Tibial artery (tissue), 4 donors: ENCODE measurements around the gene NHLH1.

Experiments
- DNase-seq, 2 donors: peaks; one replicate each; pipeline ENCODE4 v3.0.0-alpha.2; 2019
- H3K27ac ChIP-seq, 2 donors: fragments of 200-600 bp; sonication (generic) in 1 of 2; 1 replicate in 1 of 2; 2 replicates in 1 of 2; pipeline ENCODE4 v1.5.1; 2018 to 2019; ENCODE audit warnings: mild to moderate bottlenecking in 1 of 2
- H3K27me3 ChIP-seq, 2 donors: fragments of 200-600 bp; sonication (generic) in 1 of 2; one replicate each; pipeline versions ENCODE4 v1.5.1 to v1.6.0; 2016 to 2019
- H3K36me3 ChIP-seq, 3 donors: fragments of 200-600 bp; sonication (generic) in 2 of 3; one replicate each; pipeline ENCODE4 v1.5.1; 2016 to 2019; ENCODE audit warnings: mild to moderate bottlenecking in 2 of 3
- H3K4me1 ChIP-seq, 4 donors: fragments of 200-600 bp; sonication (generic) in 2 of 4; 1 replicate in 3 of 4; 2 replicates in 1 of 4; pipeline ENCODE4 v1.5.1; 2016 to 2019
- H3K4me3 ChIP-seq, 2 donors: fragments of 200-600 bp; sonication (generic) in 1 of 2; 1 replicate in 1 of 2; 2 replicates in 1 of 2; pipeline ENCODE4 v1.5.1; 2018 to 2019; ENCODE audit warnings: mild to moderate bottlenecking in 2 of 2
- H3K9me3 ChIP-seq, 3 donors: fragments of 200-600 bp; sonication (generic) in 1 of 3; one replicate each; pipeline ENCODE4 v1.5.1; 2016 to 2019
- CTCF ChIP-seq, 2 experiments: fragments of 200-600 bp in 1 of 2; fragments of 450-650 bp in 1 of 2; IDR thresholded peaks; one replicate each; pipeline ENCODE4 v1.5.1; 2017 to 2019; ENCODE audit warnings: antibody characterized with exemption in 2 of 2, mild to moderate bottlenecking in 1 of 2, moderate library complexity in 1 of 2
- intact Hi-C: fragments of 100-400 bp; cut with DNase I; formaldehyde crosslinking; loops from one replicate; pipeline ENCODE4 v1.15.0; 2023; ENCODE audit warnings: low total_unique reads

Gene NHLH1

GRCh38 chr1:160342953-160343869 lies 23.7 kb upstream of the NHLH1 start, which contains the start of the genes COPA and NCSTN:
Gene COPA, minus strand, starts transcription at chr1:160343250. Its CDS starts 80 bp downstream, at chr1:160343170.
Gene NCSTN, plus strand, starts transcription at chr1:160343383. Its CDS starts 14 bp downstream, at chr1:160343397.
- Histone ChIP-seq H3K4me3 (peak within 1 kb of the TSS; percentile 75 to 77), H3K4me1 (peaks cover 0 to 33% (median 23%) of the 10 kb centered on the region in 4 donors), H3K27me3 (no peaks in the 10 kb centered on the region), H3K9me3 (no peaks in the 10 kb centered on the region), H3K36me3 (peaks cover 16 to 36% (median 17%) of the 10 kb centered on the region in 3 donors), H3K27ac (peak within 1 kb of the TSS; percentile 94 to 95)
- no peak for TF ChIP-seq CTCF (IDR thresholded peaks at IDR 0.05)
- intact Hi-C loops, result no loop called here
- peak; percentile 94 to 95 for DNase-seq

- no peak for TF ChIP-seq CTCF (IDR thresholded peaks at IDR 0.05)
- DNase-seq, result no peak
- Histone ChIP-seq H3K36me3 (peaks cover 9 to 36% (median 15%) of the 10 kb centered on the region in 3 donors), H3K27me3 (no peaks in the 10 kb centered on the region), H3K4me1 (peaks cover 0 to 33% (median 23%) of the 10 kb centered on the region in 4 donors), H3K4me3 (peak overlapping the region; percentile 75 to 77), H3K9me3 (no peaks in the 10 kb centered on the region), H3K27ac (no peak overlapping the region)
- intact Hi-C loops, result no loop called here
These were observed 22.6 kb upstream of the NHLH1 start for GRCh38 chr1:160344241-160344640.

- Histone ChIP-seq H3K27me3 (no peaks in the 10 kb centered on the region), H3K4me3 (no peak overlapping the region), H3K36me3 (peaks cover 9 to 36% (median 15%) of the 10 kb centered on the region in 3 donors), H3K4me1 (peaks cover 0 to 33% (median 23%) of the 10 kb centered on the region in 4 donors), H3K9me3 (no peaks in the 10 kb centered on the region), H3K27ac (no peak overlapping the region)
- TF ChIP-seq CTCF (IDR thresholded peaks at IDR 0.05), result no peak
- no peak for DNase-seq
- intact Hi-C loops, result no loop called here
These were observed 21.9 kb upstream of the NHLH1 start for GRCh38 chr1:160344936-160345335.

GRCh38 chr1:160346463-160346862 lies 20.4 kb upstream of the NHLH1 start:
- intact Hi-C loops, result no loop called here
- no peak overlapping the region for H3K27ac ChIP-seq

GRCh38 chr1:160346958-160347357 lies 19.9 kb upstream of the NHLH1 start:
- intact Hi-C loops, result no loop called here
- Histone ChIP-seq H3K4me3 (no peak overlapping the region), H3K27me3 (no peaks in the 10 kb centered on the region), H3K4me1 (peaks cover 0 to 16% (median 9%) of the 10 kb centered on the region in 4 donors), H3K27ac (no peak overlapping the region), H3K9me3 (no peaks in the 10 kb centered on the region), H3K36me3 (peaks cover 26 to 53% (median 35%) of the 10 kb centered on the region in 3 donors)
- peak in 1 of 2 donors; percentile 54 for DNase-seq
- TF ChIP-seq CTCF (IDR thresholded peaks at IDR 0.05), result no peak

More at GRCh38 chr1:160346463-160346862, 20.4 kb upstream of the NHLH1 start:
- Histone ChIP-seq H3K9me3 (no peaks in the 10 kb centered on the region), H3K27me3 (no peaks in the 10 kb centered on the region), H3K4me3 (no peak overlapping the region), H3K36me3 (peaks cover 22 to 48% (median 30%) of the 10 kb centered on the region in 3 donors), H3K4me1 (peaks cover 0 to 21% (median 14%) of the 10 kb centered on the region in 4 donors)
- no peak for TF ChIP-seq CTCF (IDR thresholded peaks at IDR 0.05)
- DNase-seq, result no peak
